H1 (cell line): ENCODE results near the gene LNPEP. TPM values are rescaled to one million over a fixed set of nuclear protein-coding genes. Genes with fewer than 3 reads are reported as not detected.

Source experiments
- CTCF ChIA-PET: fragments of 300-600 bp; sonication (Branson Sonifier 250); formaldehyde crosslinking; loops from one replicate; lab custom pipeline; 2021; ENCODE audit not compliant: partially characterized antibody; lab: Charles Lee
- POLR2A ChIA-PET: fragments of 300-600 bp; sonication (Branson Sonifier 250); formaldehyde crosslinking; loops from one replicate; lab custom pipeline; 2021; ENCODE audit warnings: inconsistent platforms; ENCODE audit not compliant: partially characterized antibody; lab: Charles Lee
- DNase-seq, 2 experiments: peaks; one replicate each; pipeline versions ENCODE4 v3.0.0 to v3.0.0-alpha.2; 2010 to 2022; ENCODE audit warnings: low spot score in 2 of 2, low read depth in 1 of 2, mixed read lengths in 1 of 2
- FAIRE-seq: peaks from 2 replicates; lab custom pipeline; 2011; peaks lifted over from hg19 to GRCh38; lab: Jason Lieb, UNC
- H2AFZ ChIP-seq: 2 replicates; pipeline ENCODE4 v1.8.1; 2012; ENCODE audit warnings: low read length, inconsistent platforms
- H2AK5ac ChIP-seq: 2 replicates; pipeline ENCODE4 v1.6.1; 2013; ENCODE audit warnings: low read depth, low read length
- H2BK120ac ChIP-seq: replicated peaks from 2 replicates; pipeline ENCODE3; 2013; ENCODE audit warnings: low read depth, low read length, inconsistent platforms
- H2BK12ac ChIP-seq: 2 replicates; pipeline ENCODE4 v1.6.1; 2013; ENCODE audit warnings: low read depth, low read length
- H2BK15ac ChIP-seq: 2 replicates; pipeline ENCODE4 v1.6.1; 2013; ENCODE audit warnings: low read length
- H2BK20ac ChIP-seq: 2 replicates; pipeline ENCODE4 v1.6.1; 2013; ENCODE audit warnings: low read length
- H2BK5ac ChIP-seq: 2 replicates; pipeline ENCODE4 v1.6.1; 2013; ENCODE audit warnings: low read depth, low read length
- H3K14ac ChIP-seq: 2 replicates; pipeline ENCODE4 v1.6.1; 2013; ENCODE audit warnings: inconsistent platforms; ENCODE audit not compliant: insufficient read length
- H3K18ac ChIP-seq: 2 replicates; pipeline ENCODE4 v1.6.1; 2013; ENCODE audit warnings: low read length; ENCODE audit errors: extremely low read depth
- H3K23ac ChIP-seq: 2 replicates; pipeline ENCODE4 v1.6.1; 2013; ENCODE audit warnings: inconsistent platforms; ENCODE audit not compliant: insufficient read length
- H3K23me2 ChIP-seq: 2 replicates; pipeline ENCODE4 v1.6.1; 2013; ENCODE audit warnings: low read depth, low read length
- H3K27ac ChIP-seq: 2 replicates; pipeline ENCODE4 v1.6.1; 2011; ENCODE audit warnings: low read depth, low read length, inconsistent platforms
- H3K27me3 ChIP-seq, 4 experiments: replicated peaks in 1 of 4; 1 replicate in 1 of 4; 2 replicates in 3 of 4; pipeline versions ENCODE4 v1.6.1 to v1.8.1; 2011 to 2013; ENCODE audit warnings: low read length in 3 of 4, mild to moderate bottlenecking in 3 of 4, inconsistent platforms in 2 of 4, mixed read lengths in 2 of 4, moderate library complexity in 1 of 4; ENCODE audit not compliant: control insufficient read depth in 3 of 4, insufficient read depth in 3 of 4; ENCODE audit errors: extremely low read depth in 1 of 4
- H3K36me3 ChIP-seq, 4 experiments: 2 replicates each; pipeline versions ENCODE4 v1.6.1 to v1.8.1; 2011 to 2013; ENCODE audit warnings: mild to moderate bottlenecking in 4 of 4, low read length in 3 of 4, moderate library complexity in 2 of 4, control low read depth in 1 of 4, inconsistent platforms in 1 of 4; ENCODE audit not compliant: insufficient read depth in 4 of 4, control insufficient read depth in 2 of 4
- H3K4ac ChIP-seq: replicated peaks from 2 replicates; pipeline ENCODE3; 2013; ENCODE audit warnings: low read length, low read depth, mixed read lengths, inconsistent platforms; ENCODE audit not compliant: insufficient read length
- H3K4me1 ChIP-seq, 4 experiments: replicated peaks in 1 of 4; 1 replicate in 1 of 4; 2 replicates in 3 of 4; pipeline versions ENCODE4 v1.6.1 to v1.8.1; 2011 to 2013; ENCODE audit warnings: low read length in 3 of 4, inconsistent platforms in 2 of 4, mixed read lengths in 1 of 4; ENCODE audit not compliant: insufficient read depth in 4 of 4, control insufficient read depth in 3 of 4
- H3K4me2 ChIP-seq, 2 experiments: 2 replicates each; pipeline versions ENCODE4 v1.6.1 to v1.8.1; 2011 to 2013; ENCODE audit warnings: low read depth in 2 of 2, low read length in 2 of 2, control low read depth in 1 of 2, inconsistent platforms in 1 of 2, mild to moderate bottlenecking in 1 of 2; ENCODE audit not compliant: insufficient read depth in 1 of 2
- H3K4me3 ChIP-seq, 4 experiments: fragments of 200-600, 300-600 bp in 1 of 4; sonication (generic), shearing (Covaris generic), sonication (Bioruptor Twin) in 1 of 4; 2 replicates each; pipeline versions ENCODE4 v1.5.1 to v1.8.1; 2011 to 2016; ENCODE audit warnings: low read length in 4 of 4, low read depth in 3 of 4, control low read depth in 2 of 4, inconsistent platforms in 2 of 4, mild to moderate bottlenecking in 2 of 4, mixed read lengths in 1 of 4, moderate library complexity in 1 of 4; ENCODE audit not compliant: insufficient read depth in 2 of 4; ENCODE audit errors: extremely low read depth in 1 of 4
- H3K56ac ChIP-seq: replicated peaks from 2 replicates; pipeline ENCODE3; 2013; ENCODE audit warnings: low read depth, mild to moderate bottlenecking, mixed read lengths, low read length, inconsistent platforms; ENCODE audit not compliant: insufficient read length
- H3K79me1 ChIP-seq: 2 replicates; pipeline ENCODE4 v1.6.1; 2013; ENCODE audit warnings: low read depth, low read length, control low read depth
- H3K79me2 ChIP-seq, 2 experiments: 2 replicates each; pipeline versions ENCODE4 v1.6.1 to v1.8.1; 2012 to 2013; ENCODE audit warnings: low read length in 2 of 2, mild to moderate bottlenecking in 2 of 2, inconsistent platforms in 1 of 2; ENCODE audit not compliant: insufficient read depth in 2 of 2, control insufficient read depth in 1 of 2
- H3K9ac ChIP-seq, 4 experiments: replicated peaks in 1 of 4; 1 replicate in 1 of 4; 2 replicates in 3 of 4; pipeline versions ENCODE4 v1.6.1 to v1.8.1; 2011 to 2013; ENCODE audit warnings: low read depth in 3 of 4, low read length in 3 of 4, control low read depth in 2 of 4, mild to moderate bottlenecking in 2 of 4, moderate library complexity in 2 of 4, inconsistent platforms in 1 of 4; ENCODE audit errors: extremely low read depth in 1 of 4
- H3K9me3 ChIP-seq, 2 experiments: 2 replicates each; pipeline versions ENCODE4 v1.6.1 to v1.8.1; 2012 to 2013; ENCODE audit warnings: mild to moderate bottlenecking in 2 of 2, moderate library complexity in 2 of 2, control low read depth in 1 of 2, inconsistent platforms in 1 of 2, low read depth in 1 of 2, low read length in 1 of 2, mixed read lengths in 1 of 2; ENCODE audit not compliant: insufficient read depth in 2 of 2
- H4K20me1 ChIP-seq, 2 experiments: replicated peaks in 1 of 2; 2 replicates each; pipeline versions ENCODE3 to v1.8.1; 2011 to 2013; ENCODE audit warnings: inconsistent platforms in 2 of 2, low read length in 2 of 2, mild to moderate bottlenecking in 1 of 2; ENCODE audit not compliant: insufficient read depth in 2 of 2, control insufficient read depth in 1 of 2
- H4K5ac ChIP-seq: 2 replicates; pipeline ENCODE4 v1.6.1; 2013; ENCODE audit warnings: low read length, low read depth, mixed read lengths, inconsistent platforms; ENCODE audit not compliant: insufficient read length
- H4K8ac ChIP-seq: 2 replicates; pipeline ENCODE4 v1.8.0; 2013; ENCODE audit warnings: mild to moderate bottlenecking, moderate library complexity, low read length, inconsistent platforms; ENCODE audit not compliant: insufficient read depth; ENCODE audit errors: extremely low read depth
- H4K91ac ChIP-seq: replicated peaks from 2 replicates; pipeline ENCODE3; 2013; ENCODE audit warnings: low read length, mixed read lengths, inconsistent platforms; ENCODE audit not compliant: insufficient read length
- CREB1 ChIP-seq: IDR thresholded peaks from 2 replicates; pipeline ENCODE4 v1.6.1; 2012; ENCODE audit warnings: inconsistent platforms
- CTBP2 ChIP-seq: IDR thresholded peaks from 2 replicates; pipeline ENCODE4 v1.7.0; 2011; ENCODE audit warnings: borderline replicate concordance, mild to moderate bottlenecking, moderate library complexity, mixed read lengths, low read length; ENCODE audit not compliant: insufficient read depth, insufficient read length
- KDM5A ChIP-seq: fragments of 200-600 bp; IDR thresholded peaks from 2 replicates; pipeline ENCODE4 v1.7.1; 2012; ENCODE audit warnings: mild to moderate bottlenecking, low read length, inconsistent platforms, mixed read lengths
- POLR2AphosphoS5 ChIP-seq: IDR thresholded peaks from 2 replicates; pipeline ENCODE4 v1.6.1; 2011; ENCODE audit warnings: low read depth, low read length
- RAD21 ChIP-seq, 2 experiments: IDR thresholded peaks in 1 of 2; conservative IDR thresholded peaks in 1 of 2; 2 replicates each; pipeline ENCODE4 v1.6.1; 2011; ENCODE audit warnings: low read depth in 2 of 2, low read length in 2 of 2, improper control_type of control experiment in 1 of 2, inconsistent platforms in 1 of 2, mild to moderate bottlenecking in 1 of 2, moderate library complexity in 1 of 2
- RBBP5 ChIP-seq: IDR thresholded peaks from 2 replicates; pipeline ENCODE4 v1.7.1; 2012; ENCODE audit warnings: low read depth, mild to moderate bottlenecking, inconsistent platforms, low read length, moderate library complexity, borderline replicate concordance
- RFX5 ChIP-seq: IDR thresholded peaks from 2 replicates; pipeline ENCODE4 v1.6.1; 2011; ENCODE audit warnings: low read depth, low read length, improper control_type of control experiment, borderline replicate concordance
- SIRT6 ChIP-seq: IDR thresholded peaks from one replicate; pipeline ENCODE4 v1.7.1; 2012; ENCODE audit warnings: low read length, inconsistent platforms
- SP1 ChIP-seq: IDR thresholded peaks from 2 replicates; pipeline ENCODE4 v1.6.1; 2011; ENCODE audit warnings: low read depth, low read length
- TAF1 ChIP-seq: IDR thresholded peaks from 2 replicates; pipeline ENCODE4 v1.6.1; 2011; ENCODE audit warnings: mild to moderate bottlenecking, low read depth, low read length
- TEAD4 ChIP-seq: IDR thresholded peaks from 2 replicates; pipeline ENCODE4 v1.6.1; 2012; ENCODE audit warnings: low read depth, low read length, inconsistent platforms, mixed read lengths
- YY1 ChIP-seq: IDR thresholded peaks from 2 replicates; pipeline ENCODE4 v1.6.1; 2011; ENCODE audit warnings: low read depth, mild to moderate bottlenecking, low read length
- WGBS, 2 experiments: shearing (Covaris generic) in 1 of 2; methylation state at CpG; one replicate each; pipeline versions ENCODE4 v1.1.6 to v1.1.7; 2013 to 2015; ENCODE audit warnings: low lambda C conversion rate in 2 of 2, mixed read lengths in 2 of 2, inconsistent platforms in 1 of 2, low coverage in 1 of 2, missing lambda C conversion rate in 1 of 2; ENCODE audit not compliant: insufficient replicate concordance in 2 of 2, insufficient coverage in 1 of 2, insufficient read length in 1 of 2; ENCODE audit errors: extremely low coverage in 1 of 2, missing lambda C conversion rate in 1 of 2; 5-methylcytosine and 5-hydroxymethylcytosine counted together
- polyA plus RNA-seq, 7 experiments: library from polyadenylated mRNA; depleted of rRNA in 3 of 7; stranded (reverse) in 5 of 7; unstranded in 2 of 7; fragments of >200 nt in 5 of 7; fragments of 200-250 nt in 2 of 7; gene quantifications; 1 replicate in 5 of 7; 2 replicates in 1 of 7; 4 replicates in 1 of 7; pipeline versions ENCODE4 v1.2.1 to v1.2.3, GENCODE V29; 2011 to 2013; ENCODE audit warnings: missing spikeins in 2 of 7, mixed read lengths in 2 of 7
- total RNA-seq: library from RNA; stranded (reverse); fragmentation: NEBNext Ultra II Directional; extraction: Animal tissue kit (Norgen Biotek cat#: 25700); gene quantifications from 2 replicates; pipeline ENCODE4 v1.2.1, GENCODE V29; 2021

LNPEP gene
- total and polyA plus RNA-seq, 2 of the 8 experiments (the other 6 are each of a cell fraction or from before 2014, with no cell fraction given), result 1.8 to 4.5 TPM

DNA sequence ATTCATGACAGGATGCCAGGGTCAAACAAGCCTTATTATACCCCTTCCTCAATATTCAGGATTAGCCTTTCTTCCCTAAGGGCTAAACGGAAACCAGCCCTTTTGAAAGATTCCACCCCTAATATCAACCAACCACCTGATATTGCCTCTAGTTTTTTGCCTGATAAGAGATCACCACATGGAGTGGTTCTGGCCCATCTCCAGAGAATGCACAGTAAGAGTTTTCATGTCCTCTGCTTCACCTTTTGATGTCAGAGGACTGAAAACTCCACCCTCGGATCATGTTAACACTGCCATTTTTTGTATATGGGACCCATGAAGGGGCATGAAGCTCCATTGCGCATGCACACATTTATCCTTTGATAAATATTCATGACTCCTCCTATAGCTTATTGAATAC lies 5.8 kb upstream of the LNPEP start:
- no peak overlapping the region for H2AK5ac ChIP-seq
- H2BK12ac ChIP-seq, result no peak overlapping the region
- H3K9ac ChIP-seq, result no peak overlapping the region
- DNase-seq, result no peak
- H3K14ac ChIP-seq, result no peak overlapping the region
- no peak overlapping the region for H3K23ac ChIP-seq
- no peak overlapping the region for H3K4ac ChIP-seq
- no peak overlapping the region for H2AFZ ChIP-seq
- CTCF ChIA-PET, result interaction anchor here (3.0 kb wide), 1 partner anchor 61 kb away, joined by 9 read pairs; no protein-coding TSS in a partner anchor
- H4K20me1 ChIP-seq, result no peaks in the 10 kb centered on the region
- TF ChIP-seq YY1 (no peak), SP1 (no peak), CREB1 (no peak), POLR2AphosphoS5 (no peak), RBBP5 (no peak), KDM5A (no peak), TAF1 (no peak), RFX5 (no peak), TEAD4 (no peak), RAD21 (IDR thresholded peaks at IDR 0.05 in 1 of 2, conservative IDR thresholded peaks at IDR 0.05 in 1 of 2; ENCODE audit: low read depth in 2 of 2, low read length in 2 of 2) (no peak), CTBP2 (no peak), SIRT6 (no peak)
- no peak for FAIRE-seq
- no peaks in the 10 kb centered on the region for H3K79me2 ChIP-seq
- H3K4me1 ChIP-seq, result peaks cover 0 to 8% (median 3%) of the 10 kb centered on the region in 4 experiments; a peak in 2 of 7 replicates
- H3K18ac ChIP-seq, result no peak overlapping the region
- H3K36me3 ChIP-seq, result no peaks in the 10 kb centered on the region
- H3K4me3 ChIP-seq, result no peak overlapping the region
- no peak overlapping the region for H4K5ac ChIP-seq
- 89% methylated on average over 3 of the region's 3 CpGs; no CpG with 5 or more reads in 1 of the 2 experiments for WGBS, 2 experiments
- no peaks in the 10 kb centered on the region for H3K79me1 ChIP-seq
- no peak overlapping the region for H2BK120ac ChIP-seq
- H2BK15ac ChIP-seq, result no peak overlapping the region
- H3K27ac ChIP-seq, result no peak overlapping the region
- no peak overlapping the region for H4K8ac ChIP-seq
- H4K91ac ChIP-seq, result no peak overlapping the region
- peaks cover 3% of the 10 kb centered on the region for H3K23me2 ChIP-seq
- no peaks in the 10 kb centered on the region for H3K9me3 ChIP-seq
- no peak overlapping the region for H3K56ac ChIP-seq
- H2BK20ac ChIP-seq, result no peak overlapping the region
- H3K27me3 ChIP-seq, result no peaks in the 10 kb centered on the region
- no peak overlapping the region for H3K4me2 ChIP-seq
- no peak overlapping the region for H2BK5ac ChIP-seq
- POLR2A ChIA-PET, result no interaction called here
